Activated B cell treated with CpG ODN at 0.5 μM for 24 hours (primary cell): Measurements from ENCODE around the gene SEPTIN12. TPM values are rescaled to one million over a fixed set of nuclear protein-coding genes. Genes with fewer than 3 reads are reported as not detected.

Experiments
- total RNA-seq: library from RNA; stranded (reverse); gene quantifications from 2 replicates; pipeline ENCODE4 v1.2.3, GENCODE V29; 2022

SEPTIN12 gene
- total RNA-seq, 1 donor from 2014 or later, result not detected

Other genes starting within 250 kb of the SEPTIN12 start
- gene CDIP1, start 249.6 kb downstream of the SEPTIN12 start, total RNA-seq, result 12.5 and 12.9 TPM in 2 replicates
- gene C16orf96, start 232.0 kb downstream of the SEPTIN12 start, total RNA-seq, result 0.13 and 0.15 TPM in 2 replicates
- gene UBALD1, start 173.5 kb downstream of the SEPTIN12 start, total RNA-seq, result 17.2 and 23.4 TPM in 2 replicates
- 69.6 and 88.6 TPM in 2 replicates for gene MGRN1, start 163.5 kb downstream of the SEPTIN12 start, total RNA-seq
- gene NUDT16L1, start 94.8 kb downstream of the SEPTIN12 start, total RNA-seq, result 32.0 and 32.9 TPM in 2 replicates
- 17.9 and 21.9 TPM in 2 replicates for gene ANKS3, start 54.1 kb downstream of the SEPTIN12 start, total RNA-seq
- 0.29 and 0.31 TPM in 2 replicates for gene DNAAF8, start 53.8 kb downstream of the SEPTIN12 start, total RNA-seq
- 14.3 and 19.1 TPM in 2 replicates for gene ZNF500, start 21.2 kb downstream of the SEPTIN12 start, total RNA-seq
- gene SMIM22, start 7.0 kb upstream of the SEPTIN12 start, total RNA-seq, result not detected in 2 replicates
- gene ROGDI, start 14.3 kb upstream of the SEPTIN12 start, total RNA-seq, result 5.4 and 6.8 TPM in 2 replicates
- gene GLYR1, start 58.9 kb upstream of the SEPTIN12 start, total RNA-seq, result 138 and 156 TPM in 2 replicates
- gene UBN1, start 59.1 kb upstream of the SEPTIN12 start, total RNA-seq, result 33.4 and 36.1 TPM in 2 replicates
- 0.04 TPM in 1 of 2 replicates, not detected in the other for gene PPL, start 148.8 kb upstream of the SEPTIN12 start, total RNA-seq
- not detected in 2 replicates for gene SEC14L5, start 170.0 kb upstream of the SEPTIN12 start, total RNA-seq
- gene NAGPA, start 245.6 kb upstream of the SEPTIN12 start, total RNA-seq, result 23.8 and 24.2 TPM in 2 replicates